Thoracic aorta (tissue), 2 donors: Measurements from ENCODE around the gene IL27RA. TPM values are rescaled to one million over a fixed set of nuclear protein-coding genes. Genes with fewer than 3 reads are reported as not detected.
"Not testable (repeated sequence)": the region's sequence is repeated elsewhere in the genome, so short reads cannot be mapped to it uniquely, and the experiment has no call there.

ENCODE experiments used
- ATAC-seq: fragments of 150-250 bp; one replicate; pipeline ENCODE4 v1.8.0; 2017; ENCODE audit warnings: low read depth; ENCODE audit not compliant: insufficient number of reproducible peaks, low FRiP score
- DNase-seq: peaks from one replicate; pipeline ENCODE4 v3.0.0-alpha.2; 2020; ENCODE audit warnings: low spot score
- H3K27ac ChIP-seq, 2 donors: fragments of 200-600 bp; sonication (generic); 1 replicate in 1 of 2; 2 replicates in 1 of 2; pipeline ENCODE4 v1.5.1; 2016; ENCODE audit warnings: mild to moderate bottlenecking in 2 of 2, moderate library complexity in 2 of 2
- H3K27me3 ChIP-seq: fragments of 200-600 bp; sonication (generic); replicated peaks from 2 replicates; pipeline ENCODE4 v1.6.0; 2016; ENCODE audit warnings: mild to moderate bottlenecking; ENCODE audit not compliant: insufficient read depth
- H3K36me3 ChIP-seq: fragments of 200-600 bp; sonication (generic); one replicate; pipeline ENCODE4 v1.5.1; 2016
- H3K4me1 ChIP-seq, 2 donors: fragments of 200-600 bp; sonication (generic); 1 replicate in 1 of 2; 2 replicates in 1 of 2; pipeline versions ENCODE4 v1.5.1 to v1.6.0; 2016; ENCODE audit warnings: low read depth in 2 of 2, mild to moderate bottlenecking in 1 of 2; ENCODE audit not compliant: control insufficient read depth in 1 of 2
- H3K4me3 ChIP-seq: fragments of 200-600 bp; sonication (generic); 2 replicates; pipeline ENCODE4 v1.5.1; 2016; ENCODE audit warnings: mild to moderate bottlenecking
- H3K9me3 ChIP-seq: fragments of 200-600 bp; sonication (generic); 2 replicates; pipeline ENCODE4 v1.5.1; 2016
- CTCF ChIP-seq: fragments of 200-600 bp; sonication (generic); IDR thresholded peaks from one replicate; pipeline ENCODE4 v1.5.1; 2019; ENCODE audit warnings: antibody characterized with exemption
- total RNA-seq, 2 donors: library from RNA; depleted of rRNA; stranded (reverse); fragments of >200 nt; gene quantifications; one replicate each; pipeline versions ENCODE4 v1.1.0 to v1.2.3, GENCODE V29; 2016

IL27RA gene
- total RNA-seq, 2 donors from 2014 or later, result 1.1 to 5.3 TPM

GRCh38 chr19:14015524-14016035 lies 16.0 kb upstream of the IL27RA start:
- no peak for TF ChIP-seq CTCF
- H3K9me3 ChIP-seq, result no peaks in the 10 kb centered on the region
- ATAC-seq (no peak), DNase-seq (no peak)
- no peaks in the 10 kb centered on the region for H3K27me3 ChIP-seq
- no peak overlapping the region for H3K4me3 ChIP-seq
- no peaks in the 10 kb centered on the region for H3K4me1 ChIP-seq
- H3K36me3 ChIP-seq, result no peaks in the 10 kb centered on the region
- no peak overlapping the region for H3K27ac ChIP-seq

- Histone ChIP-seq H3K4me3 (no peak overlapping the region), H3K27ac (no peak overlapping the region), H3K36me3 (no peaks in the 10 kb centered on the region), H3K27me3 (no peaks in the 10 kb centered on the region), H3K4me1 (peaks cover 3 to 4% of the 10 kb centered on the region in 2 donors), H3K9me3 (no peaks in the 10 kb centered on the region)
- ATAC-seq, result no peak
- TF ChIP-seq CTCF, result no peak
- DNase-seq, result no peak
Measured at GRCh38 chr19:14019100-14019499, 12.5 kb upstream of the IL27RA start.

GRCh38 chr19:14019739-14020138 lies 11.8 kb upstream of the IL27RA start:
- H3K36me3 ChIP-seq, ATAC-seq, H3K4me3 ChIP-seq, H3K4me1 ChIP-seq, DNase-seq, H3K27me3 ChIP-seq, H3K27ac ChIP-seq, H3K9me3 ChIP-seq: not testable (repeated sequence)

- Histone ChIP-seq H3K4me3 (no peak overlapping the region), H3K4me1 (peaks cover 3 to 4% of the 10 kb centered on the region in 2 donors), H3K36me3 (no peaks in the 10 kb centered on the region), H3K9me3 (no peaks in the 10 kb centered on the region), H3K27me3 (no peaks in the 10 kb centered on the region), H3K27ac (no peak overlapping the region)
- TF ChIP-seq CTCF, result no peak
- ATAC-seq (no peak), DNase-seq (no peak)
Measured at GRCh38 chr19:14021474-14021873, 10.1 kb upstream of the IL27RA start.

- no peak for TF ChIP-seq CTCF
- ATAC-seq, result no peak
- no peaks in the 10 kb centered on the region for H3K36me3 ChIP-seq
- no peak overlapping the region for H3K4me3 ChIP-seq
- peaks cover 3 to 4% of the 10 kb centered on the region in 2 donors for H3K4me1 ChIP-seq
- no peak overlapping the region for H3K27ac ChIP-seq
- no peaks in the 10 kb centered on the region for H3K9me3 ChIP-seq
- no peak for DNase-seq
- no peaks in the 10 kb centered on the region for H3K27me3 ChIP-seq
Measured at GRCh38 chr19:14022469-14022868, 9.1 kb upstream of the IL27RA start.
